ENCODE results near the gene SH2D3C. TPM values are rescaled to one million over a fixed set of nuclear protein-coding genes. Genes with fewer than 3 reads are reported as not detected.

Gene SH2D3C
- total RNA-seq, 2 donors from 2014 or later, result 23.9 to 29.1 TPM

DNA sequence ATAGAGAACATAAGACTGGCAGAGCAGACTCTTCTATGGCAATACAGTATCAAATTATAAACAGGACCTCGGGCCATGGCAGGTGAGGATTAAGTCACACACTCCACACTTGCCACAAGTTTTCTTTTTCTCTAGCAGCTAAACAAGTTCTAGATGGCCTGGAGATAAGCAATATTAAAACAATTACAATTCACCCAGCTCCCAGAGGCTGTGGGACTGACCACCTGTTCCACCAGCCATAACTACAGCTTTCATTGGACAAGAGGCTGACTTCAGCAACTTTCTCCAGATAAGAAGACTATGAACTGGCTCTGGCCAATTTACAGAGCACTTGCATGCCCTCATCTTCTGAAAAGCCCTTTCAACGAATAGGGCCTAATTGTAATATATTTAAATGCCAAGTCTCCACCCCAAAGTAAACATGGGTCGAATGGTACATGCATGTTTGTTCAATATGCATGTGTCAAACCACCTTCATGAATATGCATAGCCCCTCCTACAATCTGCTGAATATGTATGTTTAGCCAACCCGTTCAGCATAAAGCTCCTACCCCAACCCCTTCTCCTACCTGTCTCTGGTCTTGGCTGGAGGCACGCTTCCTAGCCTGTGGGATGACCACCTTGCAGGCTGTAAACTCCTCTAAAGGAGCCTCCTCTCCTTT, 77.7 kb downstream of the SH2D3C start:
- Mint-ChIP-seq H3K36me3 (no peaks in the 10 kb centered on the region), H3K9me3 (no peaks in the 10 kb centered on the region), H3K4me1 (ENCODE audit: low read depth in 2 of 2) (peaks cover 15 to 16% of the 10 kb centered on the region in 2 donors), H3K27me3 (no peaks in the 10 kb centered on the region), H3K4me3 (peak overlapping the region; percentile 38), H3K27ac (peak overlapping the region; percentile 49 to 95)
- DNase-seq (ENCODE audit: low spot score), result no peak
- ATAC-seq, result no peak

- Mint-ChIP-seq H3K9me3 (no peaks in the 10 kb centered on the region), H3K4me1 (ENCODE audit: low read depth in 2 of 2) (peaks cover 15 to 16% of the 10 kb centered on the region in 2 donors), H3K4me3 (peak overlapping the region; percentile 38), H3K27me3 (no peaks in the 10 kb centered on the region), H3K27ac (peak overlapping the region; percentile 49 to 95), H3K36me3 (no peaks in the 10 kb centered on the region)
- ATAC-seq (no peak), DNase-seq (ENCODE audit: low spot score) (no peak)
Measured at GRCh38 chr9:127700140-127700539, 78.3 kb downstream of the SH2D3C start.

- Mint-ChIP-seq H3K9me3 (no peaks in the 10 kb centered on the region), H3K36me3 (no peaks in the 10 kb centered on the region), H3K27ac (peak overlapping the region; percentile 81 to 95), H3K27me3 (no peaks in the 10 kb centered on the region), H3K4me1 (ENCODE audit: low read depth in 2 of 2) (peaks cover 15 to 16% of the 10 kb centered on the region in 2 donors), H3K4me3 (peak overlapping the region; percentile 49)
- DNase-seq (ENCODE audit: low spot score) (peak; percentile 96), ATAC-seq (peak; percentile 99 to 100)
Measured at GRCh38 chr9:127698985-127699670, 79.3 kb downstream of the SH2D3C start.

DNA sequence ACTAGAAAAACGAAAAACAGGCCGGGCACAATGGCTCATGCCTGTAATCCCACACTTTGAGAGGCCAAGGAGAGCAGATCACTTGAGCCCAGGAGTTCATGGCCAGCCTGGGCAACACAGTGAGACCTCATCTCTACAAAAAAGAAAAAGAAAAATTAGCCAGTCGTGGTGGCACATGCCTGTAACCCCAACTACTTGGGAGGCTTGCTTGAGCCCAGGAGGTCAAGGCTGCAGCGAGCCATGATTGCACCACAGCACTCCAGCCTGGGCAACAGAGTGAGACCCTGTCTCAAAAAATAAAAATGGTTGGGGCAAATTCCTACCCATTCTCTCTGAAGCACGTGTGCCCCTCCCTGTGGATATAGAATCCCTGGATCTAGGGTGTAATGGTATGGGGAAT, 80.1 kb downstream of the SH2D3C start:
- ATAC-seq, result no peak
- Mint-ChIP-seq H3K27ac (peak overlapping the region in 1 of 2 donors; percentile 19), H3K9me3 (no peaks in the 10 kb centered on the region), H3K27me3 (no peaks in the 10 kb centered on the region), H3K4me3 (peak overlapping the region; percentile 20), H3K36me3 (no peaks in the 10 kb centered on the region), H3K4me1 (ENCODE audit: low read depth in 2 of 2) (peaks cover 15 to 16% of the 10 kb centered on the region in 2 donors)
- no peak for DNase-seq (ENCODE audit: low spot score)

- Mint-ChIP-seq H3K36me3 (no peaks in the 10 kb centered on the region), H3K9me3 (no peaks in the 10 kb centered on the region), H3K27me3 (no peaks in the 10 kb centered on the region), H3K4me3 (no peak overlapping the region), H3K4me1 (ENCODE audit: low read depth in 2 of 2) (peaks cover 11 to 12% of the 10 kb centered on the region in 2 donors), H3K27ac (no peak overlapping the region)
- DNase-seq (ENCODE audit: low spot score) (no peak), ATAC-seq (no peak)
Measured at GRCh38 chr9:127697575-127697974, 80.9 kb downstream of the SH2D3C start.

DNA sequence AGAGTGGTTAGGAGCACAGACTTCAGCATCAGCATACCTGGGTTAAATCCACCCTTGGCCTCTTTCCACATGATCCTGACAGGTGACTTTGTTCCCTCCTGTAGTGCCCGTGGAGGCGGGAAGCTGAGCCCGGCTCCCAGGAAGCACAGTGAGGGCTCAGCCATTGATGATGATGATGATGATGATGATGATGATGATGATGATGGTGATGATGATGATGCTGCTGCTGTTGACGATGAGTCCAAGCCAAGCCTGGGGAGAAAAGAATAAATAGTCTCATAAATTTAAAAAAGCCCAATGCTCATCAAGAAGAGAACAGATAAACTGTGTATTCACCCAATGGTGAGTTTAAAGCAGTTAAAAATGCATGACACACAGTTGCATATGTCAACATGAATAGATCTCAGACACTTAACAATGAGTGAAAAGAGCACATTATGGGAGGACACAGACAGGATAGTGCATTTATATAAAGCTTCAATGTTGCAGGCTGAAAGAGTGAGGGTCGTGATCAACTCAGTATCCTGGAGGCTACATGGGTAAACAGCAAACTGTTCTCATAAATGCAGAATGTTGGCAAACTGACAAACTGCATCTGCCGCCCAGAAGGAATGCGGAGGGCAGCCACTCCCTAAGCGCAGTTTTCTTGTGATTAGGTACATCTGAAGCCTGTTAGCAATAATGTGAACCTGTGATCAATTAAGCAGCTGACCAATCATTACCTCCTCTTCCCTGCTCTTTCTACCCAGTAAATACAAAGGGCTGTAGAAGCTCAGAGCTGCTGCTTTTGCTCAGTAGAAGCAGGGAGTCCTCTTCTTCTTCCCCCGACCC, 83.4 kb downstream of the SH2D3C start:
- no peaks in the 10 kb centered on the region for H3K9me3 Mint-ChIP-seq
- H3K27ac Mint-ChIP-seq, result no peak overlapping the region
- H3K27me3 Mint-ChIP-seq, result no peaks in the 10 kb centered on the region
- H3K4me1 Mint-ChIP-seq (ENCODE audit: low read depth in 2 of 2), result peaks cover 7 to 9% of the 10 kb centered on the region in 2 donors
- DNase-seq (ENCODE audit: low spot score), result no peak
- no peaks in the 10 kb centered on the region for H3K36me3 Mint-ChIP-seq
- ATAC-seq, result no peak
- H3K4me3 Mint-ChIP-seq, result no peak overlapping the region

GRCh38 chr9:127693697-127694096, 84.8 kb downstream of the SH2D3C start:
- Mint-ChIP-seq H3K4me3 (no peak overlapping the region), H3K36me3 (no peaks in the 10 kb centered on the region), H3K4me1 (ENCODE audit: low read depth in 2 of 2) (no peaks in the 10 kb centered on the region), H3K9me3 (no peaks in the 10 kb centered on the region), H3K27me3 (no peaks in the 10 kb centered on the region), H3K27ac (no peak overlapping the region)
- ATAC-seq (no peak), DNase-seq (ENCODE audit: low spot score) (no peak)

GRCh38 chr9:127693143-127693542, 85.3 kb downstream of the SH2D3C start:
- ATAC-seq (no peak), DNase-seq (ENCODE audit: low spot score) (no peak)
- Mint-ChIP-seq H3K36me3 (no peaks in the 10 kb centered on the region), H3K27ac (no peak overlapping the region), H3K27me3 (no peaks in the 10 kb centered on the region), H3K9me3 (no peaks in the 10 kb centered on the region), H3K4me1 (ENCODE audit: low read depth in 2 of 2) (no peaks in the 10 kb centered on the region), H3K4me3 (no peak overlapping the region)

- Mint-ChIP-seq H3K4me3 (no peak overlapping the region), H3K27ac (no peak overlapping the region), H3K4me1 (ENCODE audit: low read depth in 2 of 2) (no peaks in the 10 kb centered on the region)
Measured at GRCh38 chr9:127692071-127692470, 86.4 kb downstream of the SH2D3C start.

GRCh38 chr9:127690735-127691134, 87.7 kb downstream of the SH2D3C start:
- no peak overlapping the region for H3K4me3 Mint-ChIP-seq
- ATAC-seq (no peak), DNase-seq (ENCODE audit: low spot score) (no peak)
- H3K36me3 Mint-ChIP-seq, result no peaks in the 10 kb centered on the region
- no peaks in the 10 kb centered on the region for H3K4me1 Mint-ChIP-seq (ENCODE audit: low read depth in 2 of 2)
- H3K9me3 Mint-ChIP-seq, result no peaks in the 10 kb centered on the region
- H3K27me3 Mint-ChIP-seq, result no peaks in the 10 kb centered on the region
- H3K27ac Mint-ChIP-seq, result no peak overlapping the region

More at GRCh38 chr9:127692071-127692470, 86.4 kb downstream of the SH2D3C start:
- DNase-seq (ENCODE audit: low spot score), result peak; percentile 44
- Mint-ChIP-seq H3K27me3 (no peaks in the 10 kb centered on the region), H3K36me3 (no peaks in the 10 kb centered on the region), H3K9me3 (no peaks in the 10 kb centered on the region)
- ATAC-seq, result no peak

DNA sequence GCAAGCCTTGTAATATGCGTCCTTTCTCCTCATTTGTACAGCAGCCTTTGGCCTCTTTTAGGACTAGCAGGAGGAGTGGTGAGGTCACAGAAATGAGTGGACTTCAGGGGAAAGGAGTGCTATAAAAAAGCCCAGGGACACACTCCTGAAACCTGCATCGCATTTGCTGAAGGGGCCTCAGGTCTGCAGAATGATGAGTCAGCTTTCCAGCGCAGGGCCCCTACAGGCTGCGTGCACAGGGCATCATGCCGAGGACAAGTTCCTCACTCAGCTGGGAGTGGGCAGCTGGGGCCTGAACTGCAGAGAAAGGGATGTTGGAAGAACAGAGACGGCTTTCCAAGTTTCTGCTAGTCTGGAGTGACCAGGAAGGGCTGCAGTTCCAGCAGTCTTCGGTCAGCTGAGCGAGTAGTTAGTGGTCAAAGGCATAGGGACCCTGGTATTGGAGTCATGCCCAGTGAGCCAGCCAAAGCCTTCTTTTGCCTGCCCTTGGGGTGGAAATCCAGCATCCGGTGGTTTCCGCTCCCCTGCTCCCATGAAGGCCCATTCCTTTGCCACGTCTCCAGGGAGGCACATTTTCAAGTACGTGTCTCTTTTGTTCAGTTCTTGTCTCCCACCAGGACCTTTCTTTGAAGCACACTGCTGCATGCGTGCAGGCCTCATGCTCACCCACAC, 89.0 kb downstream of the SH2D3C start:
- H3K36me3 Mint-ChIP-seq, result no peaks in the 10 kb centered on the region
- ATAC-seq (no peak), DNase-seq (ENCODE audit: low spot score) (no peak)
- no peak overlapping the region for H3K4me3 Mint-ChIP-seq
- no peaks in the 10 kb centered on the region for H3K27me3 Mint-ChIP-seq
- no peaks in the 10 kb centered on the region for H3K4me1 Mint-ChIP-seq (ENCODE audit: low read depth in 2 of 2)
- H3K9me3 Mint-ChIP-seq, result no peaks in the 10 kb centered on the region
- H3K27ac Mint-ChIP-seq, result no peak overlapping the region
